ENCODE measurements around the gene SNAP47.
A peak's percentile ranks its signal among the peaks of the same experiment; 100 is the strongest.

SNAP47 gene

DNA sequence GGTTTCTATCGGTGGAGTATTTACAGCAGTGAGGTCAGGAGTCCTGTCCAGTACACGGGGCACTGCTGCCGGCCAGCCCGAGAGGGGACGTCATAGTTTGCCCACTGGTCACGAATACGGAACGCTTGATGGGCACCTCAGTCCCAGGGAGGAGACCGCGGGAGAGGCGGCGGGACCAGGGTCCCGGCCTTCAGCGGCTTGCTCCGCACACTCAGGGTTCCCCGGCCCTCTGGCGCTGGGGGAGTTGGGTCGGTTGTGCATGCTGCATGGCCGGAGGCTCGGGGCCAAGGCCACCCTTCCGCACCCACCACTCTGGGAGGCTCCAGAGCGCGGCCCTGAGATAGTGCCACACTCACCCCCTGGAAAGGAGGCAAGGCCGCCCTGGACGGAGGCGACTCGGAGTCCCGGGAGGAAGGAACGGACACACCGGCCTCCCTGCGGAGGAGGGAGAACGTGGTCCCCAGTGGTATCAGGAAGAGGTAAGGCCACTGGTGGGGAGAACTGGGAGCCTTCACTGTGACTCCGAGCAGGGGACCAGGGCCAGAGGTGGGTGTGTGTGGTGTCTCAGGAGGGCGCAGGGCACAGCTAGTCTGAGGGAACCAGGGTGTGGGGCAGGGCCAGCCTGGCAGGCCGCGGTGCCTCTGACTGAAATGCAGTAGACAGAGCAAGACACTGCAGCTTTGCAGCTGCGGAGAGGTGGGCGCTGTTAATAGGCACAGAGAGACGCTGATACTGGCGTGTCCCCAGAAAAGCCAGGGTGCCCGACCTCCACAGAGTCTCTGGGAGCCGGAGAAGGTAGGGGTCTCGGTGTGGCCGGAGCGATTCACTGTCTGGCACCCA is 51.7 kb downstream of the SNAP47 start:
- DNase-seq, result no peak

DNA sequence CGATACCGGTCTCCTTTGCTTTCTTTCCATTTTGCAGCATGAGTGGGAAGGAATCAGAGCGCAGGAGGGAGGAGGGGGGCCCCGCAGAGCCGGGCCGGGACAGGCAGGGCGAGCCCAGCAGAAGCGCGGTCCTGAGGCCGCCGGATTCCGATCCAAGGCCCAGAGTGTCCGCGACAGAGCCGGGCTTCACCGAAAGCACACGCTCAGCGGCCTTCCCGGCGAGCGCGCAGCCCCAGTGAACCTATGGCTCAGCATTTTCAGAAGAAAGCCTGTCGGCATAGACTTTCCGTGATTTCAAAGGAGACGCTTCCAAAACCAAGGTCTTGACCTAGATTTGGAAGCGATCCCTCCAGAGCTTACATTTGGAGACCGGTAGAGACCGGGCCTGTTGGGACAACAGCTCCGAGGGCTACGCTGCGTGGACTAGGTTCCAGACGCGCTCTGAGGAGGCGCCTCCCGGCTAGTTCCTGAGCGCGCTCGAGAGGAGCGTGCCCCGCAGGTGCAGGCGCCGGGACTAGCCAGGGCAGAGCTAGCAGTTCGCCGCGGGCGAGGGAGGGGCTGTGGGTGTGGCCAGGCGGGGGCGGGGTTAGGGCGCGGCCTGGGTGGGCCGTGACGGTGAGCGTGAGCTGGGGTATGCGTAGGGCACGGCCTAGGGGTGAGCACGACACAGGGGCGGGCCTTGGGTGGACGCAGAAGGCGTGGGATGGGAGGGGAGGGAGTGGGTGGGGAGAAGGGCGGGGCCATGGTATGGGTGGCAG is 52.5 kb downstream of the SNAP47 start:
- DNase-seq, result peak; percentile 92

DNA sequence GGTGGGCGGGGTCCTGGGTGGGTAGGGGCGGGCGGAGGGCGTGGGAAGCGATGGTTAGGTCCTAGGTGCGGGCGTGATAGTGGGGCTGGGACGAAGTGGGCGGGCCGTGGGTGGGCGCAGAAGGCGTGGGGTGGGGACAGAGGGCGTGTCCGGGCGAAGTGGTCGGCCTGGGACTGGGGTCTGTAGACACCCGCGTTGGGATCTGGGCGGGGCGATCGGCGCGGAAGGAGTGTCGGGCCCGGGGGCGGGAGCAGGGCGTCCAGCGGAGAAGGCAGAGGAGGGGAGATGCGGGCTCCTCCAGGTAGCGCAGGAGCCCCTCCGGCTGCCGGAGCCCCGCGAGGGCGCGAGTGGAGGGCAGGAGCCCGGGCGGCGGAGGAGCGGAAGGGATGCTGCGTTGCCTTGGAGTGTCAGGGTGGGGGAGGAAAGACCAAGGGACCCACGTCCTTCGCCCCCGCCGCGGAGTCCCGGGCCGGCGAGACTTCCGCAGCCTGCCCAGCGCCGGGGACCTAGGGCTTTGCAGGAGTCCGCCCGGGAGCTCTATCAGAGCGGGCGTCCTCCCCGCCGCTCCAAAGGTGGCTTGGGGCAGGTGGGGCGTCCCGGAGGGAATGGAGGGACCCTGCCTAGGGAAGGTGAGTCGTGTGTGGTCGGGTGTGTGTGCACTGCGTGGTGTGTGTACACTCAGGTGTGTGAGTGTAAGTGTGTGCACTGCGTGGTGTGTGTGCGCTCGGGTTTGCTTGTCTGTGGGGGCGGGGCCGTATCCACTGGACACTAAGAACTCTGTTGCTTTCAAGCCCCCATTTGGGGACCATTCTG is 53.2 kb downstream of the SNAP47 start:
- DNase-seq, result peak; percentile 80

DNA sequence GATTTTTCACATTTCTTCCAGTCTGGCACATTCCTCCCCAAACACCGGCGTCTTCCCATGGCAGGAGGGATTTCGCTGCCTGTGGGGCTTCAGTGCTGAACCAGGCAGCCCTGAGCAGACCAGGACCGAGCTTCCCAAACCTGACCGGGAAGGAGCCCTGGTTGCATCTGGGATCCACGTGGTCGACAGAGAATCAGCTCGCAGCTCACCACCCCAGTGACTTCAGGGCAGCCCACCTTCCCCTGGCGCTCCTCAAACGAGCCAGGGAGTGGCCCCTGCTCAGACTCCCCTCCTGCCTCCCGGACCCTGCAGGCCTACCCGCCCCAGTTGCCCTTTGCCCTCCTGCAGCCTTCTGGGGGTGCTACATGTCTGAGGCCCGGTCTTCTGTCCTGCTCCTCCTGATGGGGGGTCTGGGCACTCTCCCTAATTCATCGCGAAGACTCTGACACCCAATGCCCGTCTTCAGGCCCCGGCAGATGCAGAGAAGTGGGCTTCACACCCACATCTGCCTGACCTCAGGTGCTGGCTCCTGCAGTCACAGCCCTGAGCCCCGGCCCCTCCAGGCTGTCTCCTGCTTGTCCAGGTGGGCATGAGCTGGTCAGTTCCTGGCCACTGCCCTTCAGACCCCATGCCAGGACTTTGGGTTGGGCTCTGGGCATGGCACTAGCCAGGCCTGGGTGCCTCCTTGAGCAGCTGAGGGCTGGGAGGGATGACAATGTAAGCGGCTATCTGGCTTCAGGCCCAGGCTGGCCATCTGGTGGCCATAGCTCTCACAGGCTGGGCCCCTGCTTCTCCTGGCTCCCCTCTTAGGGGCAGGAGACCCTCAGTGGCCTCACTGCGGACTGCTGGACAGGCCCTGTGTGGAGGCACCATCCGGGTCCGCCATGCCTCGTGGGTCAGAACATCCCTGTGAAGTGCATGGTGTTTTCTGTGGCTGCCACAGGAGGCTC is 54.1 kb downstream of the SNAP47 start:
- DNase-seq, result no peak

DNA sequence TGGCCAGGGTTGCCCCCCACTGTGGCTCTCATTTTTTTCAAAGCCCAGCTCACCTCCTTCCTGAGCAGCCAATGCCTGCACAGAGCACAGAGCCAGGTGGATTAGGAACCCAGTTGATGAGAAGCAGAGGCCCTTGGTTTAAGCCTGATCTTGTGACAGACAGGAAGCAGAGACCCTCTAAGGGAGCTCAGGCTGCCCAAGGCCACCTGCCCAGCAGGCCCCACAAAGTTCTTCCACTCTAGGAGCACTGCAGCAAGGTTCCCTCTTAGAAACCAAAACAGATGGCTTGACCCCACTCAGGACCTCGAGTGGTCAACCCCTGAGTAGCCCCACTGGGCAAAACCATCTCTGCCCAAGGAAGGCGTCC is 54.8 kb downstream of the SNAP47 start:
- DNase-seq, result no peak

DNA sequence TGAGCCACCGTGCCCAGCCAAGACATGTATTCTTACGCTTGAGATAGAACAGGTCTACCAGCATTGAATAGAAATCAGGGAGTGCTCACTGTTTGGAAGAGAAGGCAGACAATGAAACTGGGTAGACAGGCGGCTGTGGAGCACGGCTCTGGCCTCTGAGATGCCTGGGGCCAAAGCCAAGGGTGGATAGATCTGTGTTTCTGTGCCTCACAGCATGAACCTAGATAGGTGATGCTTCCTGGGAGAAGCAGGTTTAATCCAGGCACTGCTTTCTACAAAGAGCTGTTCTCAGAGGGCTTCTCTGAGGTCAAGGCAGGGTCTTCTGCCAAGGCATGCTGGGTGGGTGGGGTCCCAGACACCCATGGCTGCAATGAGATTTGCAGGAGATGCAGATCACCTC is 55.6 kb downstream of the SNAP47 start:
- DNase-seq, result no peak

DNA sequence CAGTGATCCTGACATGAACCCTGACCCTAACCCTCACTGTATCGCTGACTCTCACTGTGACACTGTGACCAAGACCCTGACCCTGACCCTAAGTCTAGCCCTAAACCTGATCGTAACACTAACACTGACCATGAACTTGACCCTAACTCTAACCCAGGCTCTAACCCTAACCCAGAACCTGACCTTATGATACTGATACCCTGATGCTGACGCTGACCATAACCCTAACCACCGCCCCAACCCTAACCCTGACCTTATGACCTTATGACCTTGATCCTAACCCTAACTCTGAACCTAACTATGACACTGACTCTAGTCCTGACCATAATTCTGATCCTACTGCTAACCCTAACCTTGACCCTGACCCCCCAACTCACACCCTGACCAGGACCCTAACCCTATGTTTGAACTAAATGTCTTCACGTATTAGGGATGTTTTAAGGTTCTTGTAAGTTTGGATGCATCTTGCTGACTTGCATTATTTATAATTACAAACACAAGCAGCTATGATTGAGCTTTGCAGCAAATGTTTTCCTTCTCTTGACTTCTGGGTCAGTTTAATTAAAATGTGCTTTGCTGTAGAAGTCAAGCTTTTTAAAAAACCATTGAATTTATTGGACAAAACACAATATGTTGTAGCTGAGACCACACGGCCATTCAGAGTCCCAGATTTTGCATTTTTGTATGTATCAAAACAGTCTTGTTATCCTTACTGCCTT is 56.3 kb downstream of the SNAP47 start:
- no peak for DNase-seq

DNA sequence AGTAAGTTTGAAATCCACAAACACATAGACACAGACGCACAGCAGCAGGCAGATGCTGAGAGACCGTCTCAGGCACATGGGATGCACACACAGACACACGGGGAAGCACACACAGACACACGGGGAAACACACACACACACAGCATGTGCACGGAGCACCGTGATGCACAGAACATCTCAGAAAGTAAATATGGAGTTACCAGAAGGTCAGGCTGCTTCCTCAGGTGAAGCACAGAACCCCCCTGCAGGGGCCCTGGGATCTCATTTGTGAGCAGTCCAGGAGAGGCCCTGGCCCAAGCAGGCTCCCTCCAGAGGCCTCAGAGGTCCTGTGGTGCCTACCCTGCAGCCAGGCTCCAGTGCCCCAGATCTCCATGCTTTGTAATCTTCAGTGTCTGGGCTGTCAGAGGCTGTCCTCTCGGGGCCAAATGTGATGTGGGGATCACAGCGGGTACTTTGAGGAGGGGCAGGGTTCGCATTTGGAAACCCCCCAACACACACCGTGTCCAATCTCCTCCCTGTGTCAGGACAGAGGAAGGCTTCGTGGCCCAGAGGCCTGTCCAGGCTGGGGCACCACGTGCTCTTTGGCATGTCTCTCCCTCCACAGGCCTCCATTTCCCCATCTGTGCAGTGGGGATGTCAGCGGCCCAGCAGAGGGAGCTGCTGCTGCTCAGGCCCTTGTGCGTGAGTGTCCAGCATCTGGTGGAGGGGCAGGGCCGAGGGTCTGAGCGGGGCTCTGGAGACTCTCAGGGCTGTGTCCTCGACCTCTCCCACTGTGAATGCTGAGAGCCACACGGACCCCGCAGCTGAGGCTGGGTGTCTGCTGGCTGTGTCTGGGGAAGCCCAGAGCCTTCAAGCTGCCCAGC is 57.2 kb downstream of the SNAP47 start:
- no peak for DNase-seq

DNA sequence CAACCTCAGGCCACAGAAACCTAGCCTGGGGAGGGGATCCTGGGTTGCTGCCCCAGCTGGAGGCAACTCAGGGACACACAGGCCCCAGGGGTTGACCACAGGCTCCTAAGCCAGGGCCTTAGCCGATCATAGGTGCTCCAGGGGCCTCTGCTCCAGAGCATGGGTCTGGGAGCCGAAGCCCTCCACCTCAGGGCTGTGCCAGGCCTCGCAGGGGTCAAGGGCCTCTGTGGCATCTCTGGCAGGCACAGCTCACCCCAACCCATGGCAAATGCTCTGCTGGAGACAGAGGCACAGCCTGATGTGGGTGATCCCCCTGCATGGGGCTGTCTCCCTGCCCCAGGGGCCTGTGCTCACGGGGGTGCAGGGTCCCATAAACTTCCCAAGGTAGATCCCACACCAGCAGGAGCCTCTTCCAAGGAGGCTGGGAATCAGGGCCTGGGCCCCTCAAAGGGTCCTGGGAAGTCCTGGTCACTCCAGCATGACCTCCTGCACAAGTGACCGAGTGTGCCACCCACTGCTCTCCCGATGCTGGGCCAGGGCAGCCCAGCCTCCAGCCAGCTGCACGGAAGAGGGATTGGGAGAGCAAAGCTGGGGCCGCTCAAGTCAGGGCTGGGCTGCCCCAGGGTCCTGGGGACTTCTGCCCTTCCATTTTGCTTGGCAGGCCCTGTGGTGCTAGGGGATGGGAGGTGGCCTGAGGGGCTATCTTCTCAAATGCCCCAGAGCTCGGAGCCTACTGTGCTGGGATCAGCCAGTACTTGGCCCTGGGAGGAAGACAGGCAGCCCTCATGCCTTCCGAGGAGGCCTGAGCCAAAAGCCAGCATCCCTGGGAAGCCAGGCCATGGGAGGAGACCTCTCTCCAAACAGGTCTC is 58.1 kb downstream of the SNAP47 start:
- DNase-seq, result no peak

DNA sequence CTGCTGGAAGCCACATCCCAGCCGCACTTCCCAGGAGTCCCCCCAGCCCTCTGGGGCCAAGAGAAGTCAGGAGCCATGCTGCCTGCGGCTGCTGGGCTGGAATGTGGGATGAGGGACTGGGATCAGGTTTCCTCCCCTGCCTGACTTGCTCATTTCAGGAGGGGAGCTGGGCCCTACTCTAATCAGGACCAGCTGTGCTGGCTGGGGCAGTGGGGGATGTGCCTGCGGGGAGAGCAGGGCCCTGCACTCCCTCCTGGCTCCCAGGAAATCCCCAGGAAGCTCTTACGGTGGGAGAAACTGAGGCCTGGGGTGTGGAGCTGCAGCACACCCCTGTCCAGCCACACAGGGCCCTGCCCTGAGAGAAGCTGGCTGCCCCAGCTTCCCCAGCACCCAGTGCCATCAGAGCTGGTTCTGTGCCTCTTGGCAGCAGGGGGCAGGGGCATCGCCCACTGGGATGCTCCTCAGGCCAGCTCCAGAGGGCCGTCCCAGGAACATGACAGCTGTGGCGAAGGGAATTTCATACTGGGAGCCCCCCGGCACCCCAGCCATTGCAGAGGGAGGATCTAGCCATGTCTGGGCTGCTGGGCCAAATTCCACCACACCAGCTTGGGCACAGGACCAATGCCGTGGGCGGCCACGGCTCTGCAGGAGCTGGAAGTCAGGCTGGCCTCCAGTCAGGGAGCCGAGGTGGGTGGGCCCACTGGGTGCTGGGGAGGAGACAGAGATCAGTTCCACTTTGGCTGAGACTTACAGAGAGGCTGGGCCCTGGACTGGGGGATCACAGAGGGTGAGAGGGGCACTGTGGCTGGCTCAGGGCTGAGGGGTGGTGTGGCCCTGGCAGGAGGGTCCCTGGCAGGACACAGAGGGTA is 58.9 kb downstream of the SNAP47 start:
- no peak for DNase-seq

DNA sequence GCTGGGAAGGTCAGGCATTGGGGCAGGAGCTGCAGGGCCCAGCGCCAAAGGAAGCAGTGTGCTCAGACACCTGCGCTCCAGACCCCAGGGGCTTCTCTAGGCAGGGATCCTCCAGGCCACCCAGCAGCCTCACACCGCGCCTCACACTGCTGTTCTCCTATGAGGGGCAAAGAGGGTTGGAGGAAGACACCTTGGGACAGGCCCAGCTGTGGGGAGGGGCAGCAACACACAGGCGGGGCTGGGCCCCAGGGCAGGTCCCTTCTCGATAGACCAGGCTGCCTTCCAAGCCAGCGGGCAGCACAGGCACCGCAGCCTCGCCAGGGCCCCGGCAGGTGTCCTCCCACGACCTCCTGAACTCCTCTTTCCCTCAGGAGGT is 59.6 kb downstream of the SNAP47 start:
- DNase-seq, result no peak

DNA sequence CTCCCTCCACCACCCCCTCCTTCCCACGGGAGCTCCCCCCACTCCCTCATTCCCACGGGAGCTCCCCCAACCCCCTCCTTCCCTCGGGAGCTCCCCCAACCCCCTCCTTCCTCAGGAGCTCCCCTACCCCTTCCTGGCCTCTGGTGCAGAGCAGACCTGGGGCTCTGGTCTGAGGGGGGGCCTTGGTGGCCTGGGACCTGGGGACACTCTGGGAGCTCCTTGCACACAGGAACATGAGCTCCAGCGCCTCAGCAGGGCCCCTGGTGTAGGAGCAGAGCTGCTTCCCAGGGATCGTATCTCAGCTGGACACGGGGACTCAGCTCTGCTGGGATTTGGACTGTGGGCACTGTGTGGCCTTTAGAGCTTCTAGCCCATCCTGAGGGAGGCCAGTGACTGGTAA is 60.5 kb downstream of the SNAP47 start:
- DNase-seq, result no peak

DNA sequence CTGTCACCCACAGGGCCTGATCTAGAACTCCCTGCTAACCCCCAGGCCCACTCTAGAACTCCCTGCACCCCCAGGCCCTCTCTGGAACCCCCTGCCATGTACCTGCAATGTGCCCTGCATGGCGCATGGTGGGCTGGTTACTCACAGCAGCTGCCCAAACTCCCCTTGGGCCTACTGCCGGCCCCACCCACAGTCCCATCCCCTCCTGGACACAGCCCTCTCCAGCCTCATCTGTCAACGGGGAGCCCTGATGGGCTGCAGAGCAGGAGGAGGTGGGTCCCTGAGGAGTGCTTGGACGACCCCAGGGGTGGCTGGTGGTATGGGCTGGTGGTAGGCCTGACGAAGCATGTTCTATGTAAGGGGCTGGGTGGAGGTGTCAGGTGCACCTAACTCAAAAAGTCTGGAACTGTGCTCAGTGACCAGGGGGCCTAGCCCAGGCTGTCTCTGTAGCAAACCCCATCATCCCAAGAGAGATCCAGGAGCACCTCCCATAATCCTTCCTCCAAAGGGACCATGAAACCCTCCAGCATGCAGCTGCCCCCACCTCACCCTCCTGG is 61.2 kb downstream of the SNAP47 start:
- DNase-seq, result no peak

DNA sequence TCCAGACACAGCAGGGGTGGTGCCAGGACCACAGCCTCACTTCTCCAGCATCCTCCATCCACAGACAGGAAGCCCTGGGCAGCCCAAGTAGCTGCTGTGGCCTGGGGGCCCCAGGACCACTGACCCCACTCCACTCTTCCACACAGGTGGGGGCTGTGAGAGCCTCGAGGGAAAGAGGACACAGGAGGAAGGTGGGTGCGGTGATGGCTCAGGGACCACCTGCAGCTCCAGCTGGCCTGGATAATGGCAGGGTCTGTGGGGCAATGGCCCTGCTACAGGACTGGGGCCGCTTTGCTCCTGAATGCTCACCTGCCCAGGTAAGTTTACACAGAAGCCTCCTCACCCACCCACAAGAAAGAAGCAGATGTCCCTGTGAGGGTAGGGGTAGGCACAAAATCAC is 61.9 kb downstream of the SNAP47 start:
- no peak for DNase-seq

DNA sequence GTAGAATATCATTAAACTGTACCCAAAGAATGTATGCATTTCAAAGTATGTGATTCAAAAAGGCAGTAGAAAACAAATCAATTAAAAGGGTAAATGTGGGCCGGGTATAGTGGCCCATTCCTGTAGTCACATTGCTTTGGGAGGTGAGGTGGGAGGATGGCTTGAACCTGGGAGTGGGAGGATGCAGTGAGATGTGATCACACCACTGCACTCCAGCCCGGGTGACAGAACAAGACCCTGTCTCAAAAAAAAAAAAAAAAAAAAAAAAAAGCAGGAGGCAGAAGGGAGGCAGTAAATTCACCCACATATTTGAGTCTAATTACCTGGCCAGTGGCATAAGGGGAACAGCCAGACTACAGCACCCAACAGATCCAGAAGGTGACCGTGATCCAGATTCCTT is 62.4 kb downstream of the SNAP47 start:
- DNase-seq, result no peak

DNA sequence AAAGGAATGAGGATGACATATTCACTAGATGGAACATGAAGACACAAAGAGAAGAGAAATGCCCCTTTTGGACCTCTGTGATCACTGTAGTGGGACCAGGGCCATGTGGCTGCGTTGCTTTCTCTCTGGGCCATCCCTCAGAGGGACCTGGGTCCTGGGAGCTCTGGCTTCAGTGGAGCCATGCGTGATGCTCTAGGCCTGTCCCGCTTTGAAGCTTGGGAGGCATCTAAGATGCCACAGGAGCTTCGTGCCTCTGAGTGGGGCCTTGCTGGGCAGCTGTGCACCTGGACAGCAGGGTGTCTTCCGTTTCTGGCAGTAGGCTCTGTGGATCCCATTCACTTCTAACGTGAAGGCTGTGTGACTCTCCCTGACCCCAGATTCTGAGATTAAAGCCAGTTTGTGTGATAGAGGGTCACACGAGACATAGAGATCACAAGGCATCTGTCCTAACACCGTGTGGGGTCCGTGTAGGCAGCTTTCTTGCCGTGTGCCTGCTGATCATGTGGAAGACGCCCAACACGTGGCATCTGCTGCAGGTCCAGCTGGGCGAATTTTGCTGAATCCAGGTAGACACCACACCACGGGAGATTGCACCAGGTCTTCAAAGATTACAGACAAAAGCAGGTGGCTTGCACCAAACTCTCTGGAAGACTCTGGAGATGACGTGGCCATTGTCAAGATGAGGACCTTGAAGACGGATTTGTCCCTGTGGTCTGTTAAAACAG is 63.0 kb downstream of the SNAP47 start:
- DNase-seq, result no peak

DNA sequence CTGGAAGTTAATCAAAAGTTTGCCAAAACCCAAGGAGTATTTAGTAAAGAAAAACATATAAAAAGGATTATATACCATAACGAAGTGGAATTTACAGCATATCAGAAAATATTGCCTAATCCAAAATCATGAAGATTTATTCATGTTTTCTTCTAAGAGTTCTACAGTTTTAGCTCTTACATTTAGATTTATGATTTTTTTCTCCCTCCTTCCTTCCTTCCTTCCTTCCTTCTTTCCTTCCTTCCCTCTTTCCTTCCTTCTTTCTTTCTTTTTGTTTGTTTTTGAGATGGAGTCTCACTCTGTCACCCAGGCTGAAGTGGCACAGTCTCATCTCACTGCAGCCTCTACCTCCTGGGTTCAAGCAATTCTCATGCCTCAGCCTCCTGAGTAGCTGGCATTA is 64.5 kb downstream of the SNAP47 start:
- no peak for DNase-seq

DNA sequence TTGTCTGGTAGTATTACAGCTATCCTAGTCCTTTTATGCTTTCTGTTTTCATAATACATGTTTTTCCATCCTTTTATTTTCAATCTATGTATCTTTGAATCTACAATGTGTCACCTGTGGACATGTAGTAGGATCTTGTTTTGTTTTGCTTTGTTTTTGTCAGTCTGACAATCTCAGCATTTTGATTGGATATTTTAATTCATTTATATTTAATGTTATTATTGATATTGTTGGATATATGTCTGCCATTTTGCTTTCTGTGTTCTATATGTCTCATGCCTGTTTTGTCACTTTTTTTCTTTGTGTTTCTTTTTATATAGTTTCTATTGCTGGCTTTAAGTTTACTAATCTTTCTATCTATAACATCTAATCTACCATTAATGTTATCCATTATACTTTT is 68.7 kb downstream of the SNAP47 start:
- DNase-seq, result no peak

All from NCI-H510A (cell line).